Activated T-cell treated with anti-CD3 and anti-CD28 coated beads for 1 hour (primary cell): ENCODE results near the gene RDH11.
"Not testable (repeated sequence)": the region's sequence is repeated elsewhere in the genome, so short reads cannot be mapped to it uniquely, and the experiment has no call there.

Experiments used
- DNase-seq: peaks from one replicate; pipeline ENCODE4 v3.0.0-alpha.2; 2020; ENCODE audit warnings: low read depth

The RDH11 gene

GRCh38 chr14:67695394-67695949, at the start of gene RDH11:
Gene RDH11, minus strand, starts transcription at chr14:67695764. Its CDS starts 61 bp downstream, at chr14:67695703.
- DNase-seq = peak; percentile 66

- DNase-seq = no peak
Observed at GRCh38 chr14:67744046-67744445, 48.5 kb upstream of the RDH11 start.

GRCh38 chr14:67738740-67739504, 43.4 kb upstream of the RDH11 start:
- no peak for DNase-seq

- DNase-seq = no peak
Observed at GRCh38 chr14:67736771-67737170, 41.2 kb upstream of the RDH11 start.

- no peak for DNase-seq
Observed at GRCh38 chr14:67735336-67736147, 40.0 kb upstream of the RDH11 start.

- DNase-seq = no peak
Observed at GRCh38 chr14:67734675-67735074, 39.1 kb upstream of the RDH11 start.

- DNase-seq = no peak
Observed at GRCh38 chr14:67733616-67734015, 38.1 kb upstream of the RDH11 start.

- DNase-seq = no peak
Observed at GRCh38 chr14:67729072-67729885, 33.7 kb upstream of the RDH11 start.

GRCh38 chr14:67728258-67728657, 32.7 kb upstream of the RDH11 start:
- DNase-seq = no peak

GRCh38 chr14:67727361-67727760, 31.8 kb upstream of the RDH11 start:
- DNase-seq = no peak

GRCh38 chr14:67725171-67725570, 29.6 kb upstream of the RDH11 start:
- no peak for DNase-seq

GRCh38 chr14:67722293-67722692, 26.7 kb upstream of the RDH11 start:
- DNase-seq = no peak

- no peak for DNase-seq
Observed at GRCh38 chr14:67721875-67722274, 26.3 kb upstream of the RDH11 start.

- DNase-seq = no peak
Observed at GRCh38 chr14:67719866-67720265, 24.3 kb upstream of the RDH11 start.

GRCh38 chr14:67719385-67719784, 23.8 kb upstream of the RDH11 start:
- DNase-seq = not testable (repeated sequence)

- no peak for DNase-seq
Observed at GRCh38 chr14:67718265-67718664, 22.7 kb upstream of the RDH11 start.

GRCh38 chr14:67717048-67717447, 21.5 kb upstream of the RDH11 start:
- DNase-seq = no peak

- no peak for DNase-seq
Observed at GRCh38 chr14:67710209-67710608, 14.6 kb upstream of the RDH11 start.

GRCh38 chr14:67709796-67710195, 14.2 kb upstream of the RDH11 start:
- DNase-seq = not testable (repeated sequence)

GRCh38 chr14:67709346-67709745, 13.8 kb upstream of the RDH11 start:
- DNase-seq = not testable (repeated sequence)

GRCh38 chr14:67705211-67705610, 9.6 kb upstream of the RDH11 start:
- DNase-seq = no peak

GRCh38 chr14:67704484-67705089, 9.0 kb upstream of the RDH11 start:
- no peak for DNase-seq
